SH-SY5Y (cell line): ENCODE data around the gene TM6SF1.

Source experiments
- GATA2 ChIP-seq: IDR thresholded peaks from 2 replicates; pipeline ENCODE4 v1.6.1; 2011; ENCODE audit warnings: mild to moderate bottlenecking, low read depth, low read length
- GATA3 ChIP-seq: IDR thresholded peaks from 2 replicates; pipeline ENCODE4 v1.6.1; 2011; ENCODE audit warnings: low read depth, mild to moderate bottlenecking, low read length, moderate library complexity

- no peak for TF ChIP-seq GATA2
- TF ChIP-seq GATA3 = no peak
Measured at GRCh38 chr15:83092309-83092976, 15.0 kb upstream of the TM6SF1 start.
